IMR-90 (cell line): ENCODE measurements around the gene USP25. TPM values are rescaled to one million over a fixed set of nuclear protein-coding genes. Genes with fewer than 3 reads are reported as not detected.

Experiments used
- ATAC-seq: fragments of 200-7000 bp; cut with Tn5 transposase; 2 replicates; pipeline ENCODE4 v1.9.1; 2020; ENCODE audit warnings: low read depth, mild to moderate bottlenecking, moderate library complexity
- BruUV-seq: library from RNA; stranded (reverse); fragments of 400-500 nt; replicated peaks from 2 replicates; lab custom pipeline; 2021; lab: Mats Ljungman, UMichigan
- CTCF ChIA-PET: fragments of 300-600 bp; formaldehyde crosslinking; extraction: SDS; loops from one replicate; lab custom pipeline; 2021; ENCODE audit warnings: antibody characterized with exemption; lab: Yijun Ruan, JAX
- POLR2A ChIA-PET: fragments of 300-600 bp; sonication (Branson Sonifier 250); formaldehyde crosslinking; loops from one replicate; lab custom pipeline; 2022; ENCODE audit warnings: antibody characterized with exemption; ENCODE audit not compliant: unreplicated experiment; lab: Charles Lee
- DNase-seq: peaks from one replicate; pipeline ENCODE4 v3.0.0; 2013
- H2AFZ ChIP-seq: replicated peaks from 2 replicates; pipeline ENCODE3; 2013; ENCODE audit warnings: low read length, mild to moderate bottlenecking; ENCODE audit not compliant: poor library complexity
- H2AK5ac ChIP-seq: 2 replicates; pipeline ENCODE4 v1.6.1; 2013; ENCODE audit warnings: low read depth, low read length, inconsistent platforms
- H2AK9ac ChIP-seq: replicated peaks from 2 replicates; pipeline ENCODE3; 2013; ENCODE audit warnings: mild to moderate bottlenecking, low read depth, low read length, moderate library complexity; ENCODE audit not compliant: poor library complexity
- H2BK120ac ChIP-seq: 2 replicates; pipeline ENCODE4 v1.6.1; 2013; ENCODE audit warnings: low read depth, low read length, inconsistent platforms
- H2BK15ac ChIP-seq: 3 replicates; pipeline ENCODE4 v1.6.1; 2013; ENCODE audit warnings: low read depth, low read length, inconsistent platforms
- H2BK20ac ChIP-seq: 2 replicates; pipeline ENCODE4 v1.6.1; 2013; ENCODE audit warnings: low read depth, mild to moderate bottlenecking, inconsistent platforms, low read length, moderate library complexity
- H2BK5ac ChIP-seq: 2 replicates; pipeline ENCODE4 v1.6.1; 2013; ENCODE audit warnings: mild to moderate bottlenecking, low read depth, low read length, inconsistent platforms; ENCODE audit not compliant: poor library complexity, severe bottlenecking
- H3K14ac ChIP-seq: replicated peaks from 2 replicates; pipeline ENCODE4 v1.6.1; 2013; ENCODE audit warnings: low read depth, low read length, inconsistent platforms
- H3K18ac ChIP-seq: 2 replicates; pipeline ENCODE4 v1.6.1; 2013; ENCODE audit warnings: low read depth, low read length, control low read depth
- H3K23ac ChIP-seq: 2 replicates; pipeline ENCODE4 v1.6.1; 2013; ENCODE audit warnings: low read depth, low read length, inconsistent platforms
- H3K27ac ChIP-seq: 2 replicates; pipeline ENCODE4 v1.5.1; 2013; ENCODE audit warnings: mild to moderate bottlenecking, control low read depth, low read length; ENCODE audit not compliant: insufficient read depth
- H3K27me3 ChIP-seq: 2 replicates; pipeline ENCODE4 v1.6.1; 2013; ENCODE audit warnings: low read length; ENCODE audit not compliant: control insufficient read depth, insufficient read depth
- H3K36me3 ChIP-seq: 2 replicates; pipeline ENCODE4 v1.6.1; 2013; ENCODE audit warnings: low read length, mixed read lengths; ENCODE audit not compliant: control insufficient read depth, insufficient read depth
- H3K4ac ChIP-seq: 2 replicates; pipeline ENCODE4 v1.6.1; 2013; ENCODE audit warnings: low read depth, low read length, inconsistent platforms
- H3K4me1 ChIP-seq: 2 replicates; pipeline ENCODE4 v1.6.1; 2013; ENCODE audit warnings: low read length, mixed read lengths; ENCODE audit not compliant: control insufficient read depth, insufficient read depth
- H3K4me2 ChIP-seq: 2 replicates; pipeline ENCODE4 v1.6.1; 2013; ENCODE audit warnings: low read depth, mild to moderate bottlenecking, control low read depth, low read length, moderate library complexity
- H3K4me3 ChIP-seq: 2 replicates; pipeline ENCODE4 v1.5.1; 2013; ENCODE audit warnings: low read depth, mild to moderate bottlenecking, control low read depth, low read length, moderate library complexity; ENCODE audit not compliant: insufficient read depth
- H3K56ac ChIP-seq: 2 replicates; pipeline ENCODE4 v1.6.1; 2013; ENCODE audit warnings: low read length, inconsistent platforms; ENCODE audit not compliant: insufficient read depth; ENCODE audit errors: extremely low read depth
- H3K79me1 ChIP-seq, 2 experiments: 2 replicates each; pipeline ENCODE4 v1.6.1; 2013; ENCODE audit warnings: low read length in 2 of 2, inconsistent platforms in 1 of 2, low read depth in 1 of 2
- H3K9ac ChIP-seq: 2 replicates; pipeline ENCODE4 v1.6.1; 2013; ENCODE audit warnings: low read depth, low read length, control low read depth
- H3K9me1 ChIP-seq: 2 replicates; pipeline ENCODE4 v1.6.1; 2013; ENCODE audit warnings: low read length, inconsistent platforms; ENCODE audit not compliant: insufficient read depth
- H3K9me3 ChIP-seq: 2 replicates; pipeline ENCODE4 v1.6.1; 2013; ENCODE audit warnings: low read length; ENCODE audit not compliant: control insufficient read depth, insufficient read depth
- H4K20me1 ChIP-seq: 2 replicates; pipeline ENCODE4 v1.6.1; 2013; ENCODE audit warnings: low read length, inconsistent platforms; ENCODE audit not compliant: insufficient read depth
- H4K5ac ChIP-seq: 2 replicates; pipeline ENCODE4 v1.6.1; 2013; ENCODE audit warnings: mild to moderate bottlenecking, low read depth, low read length, control low read depth
- H4K8ac ChIP-seq, 2 experiments: 2 replicates each; pipeline ENCODE4 v1.6.1; 2013; ENCODE audit warnings: low read depth in 2 of 2, low read length in 2 of 2, control low read depth in 1 of 2, inconsistent platforms in 1 of 2
- H4K91ac ChIP-seq: 2 replicates; pipeline ENCODE4 v1.6.1; 2013; ENCODE audit warnings: low read depth, low read length, inconsistent platforms; ENCODE audit not compliant: insufficient read depth
- CEBPB ChIP-seq: IDR thresholded peaks from 2 replicates; pipeline ENCODE4 v1.6.1; 2012; ENCODE audit warnings: low read depth, low read length, improper control_type of control experiment
- MAFK ChIP-seq: IDR thresholded peaks from 2 replicates; pipeline ENCODE4 v1.6.1; 2012; ENCODE audit warnings: low read depth, low read length, improper control_type of control experiment
- MXI1 ChIP-seq: IDR thresholded peaks from 2 replicates; pipeline ENCODE4 v1.6.1; 2012; ENCODE audit warnings: low read depth, mild to moderate bottlenecking, low read length, moderate library complexity, borderline replicate concordance
- POLR2A ChIP-seq: IDR thresholded peaks from 2 replicates; pipeline ENCODE4 v1.6.1; 2012; ENCODE audit warnings: mild to moderate bottlenecking, low read depth, low read length
- WGBS, 2 experiments: methylation state at CpG; one replicate each; pipeline versions ENCODE4 v1.1.5 to v1.1.7; 2013; ENCODE audit warnings: missing lambda C conversion rate in 2 of 2; ENCODE audit not compliant: insufficient read length in 1 of 2; ENCODE audit errors: extremely low coverage in 2 of 2; 5-methylcytosine and 5-hydroxymethylcytosine counted together
- dilution Hi-C: fragments of 300-500 bp; cut with HindIII; formaldehyde crosslinking; loops from one replicate; pipeline ENCODE4 v1.14.3; 2018; ENCODE audit warnings: low sequenced_read_pairs; ENCODE audit not compliant: unreplicated experiment
- in situ Hi-C: fragments of 300-500 bp; cut with MboI; formaldehyde crosslinking; loops from 3 replicates; pipeline ENCODE4 v1.14.3; 2019; ENCODE audit warnings: low sequenced_read_pairs, inconsistent platforms, mixed read lengths
- intact Hi-C: fragments of 100-400 bp; cut with micrococcal nuclease; formaldehyde crosslinking; loops from 2 replicates; pipeline ENCODE4 v1.10.0; 2022
- polyA plus RNA-seq, 3 experiments: library from polyadenylated mRNA; depleted of rRNA; stranded (reverse); fragments of >200 nt; gene quantifications; 2 replicates each; pipeline ENCODE4 v1.2.3, GENCODE V29; 2012; ENCODE audit warnings: low replicate concordance in 1 of 3
- total RNA-seq: library from RNA; depleted of rRNA; stranded (reverse); fragments of >200 nt; gene quantifications from 2 replicates; pipeline ENCODE4 v1.2.3, GENCODE V29; 2012

USP25 gene
- total and polyA plus RNA-seq, 2 of the 4 experiments (the other 2 are of a cell fraction): 9.3 to 23.3 TPM

DNA sequence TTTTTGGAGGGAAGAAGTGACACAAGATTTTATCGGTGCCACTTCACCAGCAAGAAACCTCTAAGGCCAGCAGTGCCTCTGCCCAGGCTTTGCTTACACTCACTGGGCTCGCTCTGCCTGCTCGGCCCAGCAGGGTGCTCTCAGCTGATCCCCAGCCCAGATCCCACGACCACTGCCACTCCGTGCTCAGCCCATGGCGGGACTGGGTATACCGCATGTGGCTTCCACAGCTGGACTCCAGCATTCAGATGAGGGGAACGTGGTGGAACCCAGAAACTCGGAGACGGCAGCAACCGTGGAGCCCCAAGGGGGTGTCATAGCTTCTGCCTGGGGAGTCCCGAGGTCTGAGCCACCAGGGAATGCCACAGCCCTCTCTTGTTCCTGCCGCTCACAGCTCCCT lies 12.9 kb downstream of the USP25 start:
- H3K36me3 ChIP-seq: no peaks in the 10 kb centered on the region; the same call in 1 of the 2 replicates
- no peak overlapping the region for H2BK120ac ChIP-seq
- peak overlapping the region; percentile 60 for H2AK9ac ChIP-seq
- no peak overlapping the region for H3K4me2 ChIP-seq
- H4K8ac ChIP-seq: no peak overlapping the region
- no peak overlapping the region for H3K56ac ChIP-seq
- no peak overlapping the region for H4K5ac ChIP-seq
- ChIA-PET CTCF (no interaction called here), POLR2A (no interaction called here)
- no peak overlapping the region for H3K23ac ChIP-seq
- TF ChIP-seq MXI1: no peak
- TF ChIP-seq MAFK: no peak
- TF ChIP-seq POLR2A: no peak
- TF ChIP-seq CEBPB: no peak
- H4K20me1 ChIP-seq: peaks cover 37% of the 10 kb centered on the region
- in situ Hi-C loops (no loop called here), dilution Hi-C loops (no loop called here), intact Hi-C loops (no loop called here)
- H3K9me1 ChIP-seq: peaks cover 2% of the 10 kb centered on the region; the same call in 1 of the 2 replicates
- no peak overlapping the region for H3K9ac ChIP-seq
- no peak overlapping the region for H3K4me3 ChIP-seq
- DNase-seq (no peak), ATAC-seq (no peak)
- no peak overlapping the region for H2BK5ac ChIP-seq
- peaks cover 2% of the 10 kb centered on the region; the same call in 1 of the 2 replicates for H3K4me1 ChIP-seq
- H3K79me1 ChIP-seq: peaks cover 28 to 43% of the 10 kb centered on the region in 2 experiments; a peak in 3 of 4 replicates
- H2BK15ac ChIP-seq: no peak overlapping the region
- H3K18ac ChIP-seq: no peak overlapping the region
- H3K27ac ChIP-seq: no peak overlapping the region
- no TSS peak for BruUV-seq
- H4K91ac ChIP-seq: no peak overlapping the region
- no peak overlapping the region for H3K4ac ChIP-seq
- WGBS, 2 experiments: 100% methylated on average over 5 of the region's 13 CpGs; no CpG with 5 or more reads in 1 of the 2 experiments
- H3K14ac ChIP-seq: no peak overlapping the region
- no peaks in the 10 kb centered on the region for H3K27me3 ChIP-seq
- no peak overlapping the region for H2AFZ ChIP-seq
- H2AK5ac ChIP-seq: no peak overlapping the region
- no peaks in the 10 kb centered on the region for H3K9me3 ChIP-seq
- no peak overlapping the region for H2BK20ac ChIP-seq
